HepG2 (cell line): Measurements from ENCODE around the gene HSD11B1. TPM values are rescaled to one million over a fixed set of nuclear protein-coding genes. Genes with fewer than 3 reads are reported as not detected.

ENCODE experiments used
- AHDC1 ChIP-seq: sonication (generic); formaldehyde crosslinking; IDR thresholded peaks from 2 replicates; pipeline ENCODE4 v1.5.1; 2020; ENCODE audit warnings: mild to moderate bottlenecking, missing genetic modification reagents, borderline replicate concordance
- ARHGAP35 ChIP-seq: sonication (generic); formaldehyde crosslinking; IDR thresholded peaks from 2 replicates; pipeline ENCODE4 v1.9.0; 2022; ENCODE audit warnings: mild to moderate bottlenecking, inconsistent platforms, moderate library complexity, missing genetic modification reagents, borderline replicate concordance
- BORCS8-MEF2B ChIP-seq: sonication (generic); formaldehyde crosslinking; IDR thresholded peaks from 2 replicates; pipeline ENCODE4 v1.8.0; 2022; ENCODE audit warnings: mild to moderate bottlenecking, missing genetic modification reagents
- CAMTA2 ChIP-seq: sonication (generic); formaldehyde crosslinking; IDR thresholded peaks from 2 replicates; pipeline ENCODE4 v1.4.0; 2020; ENCODE audit warnings: mild to moderate bottlenecking, missing genetic modification reagents, borderline replicate concordance
- DRAP1 ChIP-seq: IDR thresholded peaks from 2 replicates; pipeline ENCODE4 v1.6.1; 2016; ENCODE audit warnings: missing genetic modification reagents, missing compliant biosample characterization
- EEA1 ChIP-seq: sonication (generic); formaldehyde crosslinking; IDR thresholded peaks from 2 replicates; pipeline ENCODE4 v1.5.1; 2020; ENCODE audit warnings: mild to moderate bottlenecking, missing genetic modification reagents, borderline replicate concordance
- HIVEP1 ChIP-seq: sonication (generic); formaldehyde crosslinking; IDR thresholded peaks from 2 replicates; pipeline ENCODE4 v1.4.0; 2020; ENCODE audit warnings: mild to moderate bottlenecking, missing genetic modification reagents
- MTF2 ChIP-seq: sonication (generic); formaldehyde crosslinking; IDR thresholded peaks from 2 replicates; pipeline ENCODE4 v1.5.0; 2020; ENCODE audit warnings: missing genetic modification reagents, borderline replicate concordance
- PRMT3 ChIP-seq: sonication (generic); formaldehyde crosslinking; IDR thresholded peaks from 2 replicates; pipeline ENCODE4 v1.8.1; 2022; ENCODE audit warnings: low read depth, mild to moderate bottlenecking, moderate library complexity, missing genetic modification reagents, borderline replicate concordance
- RFXANK ChIP-seq: IDR thresholded peaks from 2 replicates; pipeline ENCODE4 v1.6.1; 2016
- RXRA ChIP-seq: sonication (generic); formaldehyde crosslinking; IDR thresholded peaks from 2 replicates; pipeline ENCODE4 v1.5.1; 2020; ENCODE audit warnings: missing genetic modification reagents
- SOX13 ChIP-seq, 3 experiments: fragments of 450-650 bp in 1 of 3; sonication (generic) in 1 of 3; formaldehyde crosslinking in 1 of 3; IDR thresholded peaks in 2 of 3; conservative IDR thresholded peaks in 1 of 3; 2 replicates each; pipeline versions ENCODE4 v1.5.0 to v1.6.1; 2016 to 2020; ENCODE audit warnings: antibody characterized with exemption in 1 of 3, mild to moderate bottlenecking in 1 of 3, missing compliant biosample characterization in 1 of 3, missing genetic modification reagents in 1 of 3, moderate library complexity in 1 of 3
- SSRP1 ChIP-seq: IDR thresholded peaks from 2 replicates; pipeline ENCODE4 v1.6.1; 2016; ENCODE audit warnings: control low read depth
- SUZ12 ChIP-seq: fragments of 150-350 bp; IDR thresholded peaks from 2 replicates; pipeline ENCODE4 v1.6.1; 2014; ENCODE audit warnings: low read depth, low read length
- ZNF367 ChIP-seq: sonication (generic); formaldehyde crosslinking; IDR thresholded peaks from 2 replicates; pipeline ENCODE4 v1.4.0; 2020; ENCODE audit warnings: missing genetic modification reagents, borderline replicate concordance
- ZNF562 ChIP-seq: sonication (generic); formaldehyde crosslinking; IDR thresholded peaks from 2 replicates; pipeline ENCODE4 v1.8.0; 2022; ENCODE audit warnings: missing genetic modification reagents, borderline replicate concordance
- ZNF768 ChIP-seq: sonication (generic); formaldehyde crosslinking; IDR thresholded peaks from 2 replicates; pipeline ENCODE4 v1.4.0; 2020; ENCODE audit warnings: missing genetic modification reagents
- polyA plus RNA-seq, 8 experiments: library from polyadenylated mRNA; depleted of rRNA in 3 of 8; stranded (reverse) in 7 of 8; unstranded in 1 of 8; fragments of >200 nt; fragmentation: Illumina TruSeq in 4 of 8; extraction: Trizol in 4 of 8; gene quantifications; 2 replicates each; pipeline versions ENCODE4 v1.2.1 to v1.2.3, GENCODE V29; 2011 to 2016; ENCODE audit warnings: low read depth in 4 of 8, missing spikeins in 1 of 8, mixed read lengths in 1 of 8; ENCODE audit not compliant: insufficient read depth in 1 of 8
- total RNA-seq, 5 experiments: library from RNA; depleted of rRNA; stranded (reverse); fragments of >200 nt; fragmentation: Illumina TruSeq; extraction: Trizol; gene quantifications; 2 replicates each; pipeline ENCODE4 v1.2.3, GENCODE V29; 2016; ENCODE audit warnings: low read depth in 1 of 5
- TF ChIP-seq, protein P1 (sequence below): sonication (generic); formaldehyde crosslinking; IDR thresholded peaks from 2 replicates; pipeline ENCODE4 v1.4.0; 2020; ENCODE audit warnings: low read depth, mild to moderate bottlenecking, missing genetic modification reagents
- TF ChIP-seq, protein P2 (sequence below): sonication (generic); formaldehyde crosslinking; IDR thresholded peaks from 2 replicates; pipeline ENCODE4 v1.8.1; 2023; ENCODE audit warnings: mild to moderate bottlenecking, moderate library complexity, missing genetic modification reagents
- TF ChIP-seq, protein P3 (sequence below): sonication (generic); formaldehyde crosslinking; IDR thresholded peaks from 2 replicates; pipeline ENCODE4 v1.5.0; 2020; ENCODE audit warnings: missing genetic modification reagents

HSD11B1 gene
- total and polyA plus RNA-seq, 2 of the 13 experiments (the other 11 are each of a cell fraction or from before 2014, with no cell fraction given), result not detected

DNA sequence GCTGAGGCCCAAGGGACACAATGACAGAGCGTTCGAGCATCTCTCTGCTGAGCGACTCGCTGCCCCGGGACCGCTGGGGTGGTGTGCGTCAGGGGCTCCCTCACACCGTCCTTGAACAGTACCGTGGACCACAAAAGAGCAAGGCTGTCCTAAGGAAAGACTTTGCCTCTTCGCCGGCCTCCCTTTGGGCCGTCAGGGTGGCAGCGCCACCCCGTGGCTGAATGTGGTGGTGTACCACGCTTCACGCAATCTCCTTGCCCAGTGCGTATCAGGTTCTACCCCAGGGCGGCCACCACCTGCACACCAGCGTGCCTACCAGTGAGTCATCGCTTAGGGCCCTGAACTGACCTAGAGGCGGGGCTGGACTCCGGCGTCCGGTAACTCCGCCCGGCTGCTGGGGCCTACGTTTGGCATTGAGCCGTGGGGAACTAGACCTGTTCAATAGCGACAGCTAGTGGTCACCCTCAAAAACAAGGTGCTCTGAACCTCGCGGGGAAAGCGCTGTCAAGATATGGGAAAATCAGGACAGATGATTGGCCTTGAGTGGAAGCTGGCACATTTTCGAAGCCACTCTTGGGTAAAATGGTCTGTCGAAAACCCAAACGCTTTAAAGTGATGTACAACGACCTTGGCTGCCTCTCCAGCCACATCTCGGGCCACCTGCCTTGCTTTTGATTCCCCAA lies 43.1 kb downstream of the HSD11B1 start (continued):
- TF ChIP-seq AHDC1 (CRISPR knock-in tag) (no peak), PRMT3 (CRISPR knock-in tag) (no peak), DRAP1 (CRISPR knock-in tag) (no peak), SUZ12 (no peak), RFXANK (CRISPR knock-in tag) (no peak), ZNF367 (CRISPR knock-in tag) (no peak), SOX13 (IDR thresholded peaks at IDR 0.05) (no peak), SOX13 (CRISPR knock-in tag; conservative IDR thresholded peaks at IDR 0.05 in 1 of 2, IDR thresholded peaks at IDR 0.05 in 1 of 2) (no peak; a peak in 1 of 4 replicates), RXRA (CRISPR knock-in tag) (peak; percentile 70; the same call in 1 of the 2 replicates), MTF2 (CRISPR knock-in tag) (0 out of 2 replicates have a peak, but pooled peaks have one; percentile 59), ZNF562 (CRISPR knock-in tag) (no peak), SSRP1 (CRISPR knock-in tag) (no peak), ARHGAP35 (no peak; the same call in 1 of the 2 replicates), CAMTA2 (CRISPR knock-in tag) (no peak), EEA1 (CRISPR knock-in tag) (no peak), BORCS8-MEF2B (CRISPR knock-in tag) (no peak), HIVEP1 (CRISPR knock-in tag) (no peak), ZNF768 (CRISPR knock-in tag) (peak; percentile 31; the same call in 1 of the 2 replicates)
- TF ChIP-seq, protein P1, sequence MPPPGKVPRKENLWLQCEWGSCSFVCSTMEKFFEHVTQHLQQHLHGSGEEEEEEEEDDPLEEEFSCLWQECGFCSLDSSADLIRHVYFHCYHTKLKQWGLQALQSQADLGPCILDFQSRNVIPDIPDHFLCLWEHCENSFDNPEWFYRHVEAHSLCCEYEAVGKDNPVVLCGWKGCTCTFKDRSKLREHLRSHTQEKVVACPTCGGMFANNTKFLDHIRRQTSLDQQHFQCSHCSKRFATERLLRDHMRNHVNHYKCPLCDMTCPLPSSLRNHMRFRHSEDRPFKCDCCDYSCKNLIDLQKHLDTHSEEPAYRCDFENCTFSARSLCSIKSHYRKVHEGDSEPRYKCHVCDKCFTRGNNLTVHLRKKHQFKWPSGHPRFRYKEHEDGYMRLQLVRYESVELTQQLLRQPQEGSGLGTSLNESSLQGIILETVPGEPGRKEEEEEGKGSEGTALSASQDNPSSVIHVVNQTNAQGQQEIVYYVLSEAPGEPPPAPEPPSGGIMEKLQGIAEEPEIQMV (CRISPR knock-in tag), result peak; percentile 89; the same call in 1 of the 2 replicates
- TF ChIP-seq, protein P2, sequence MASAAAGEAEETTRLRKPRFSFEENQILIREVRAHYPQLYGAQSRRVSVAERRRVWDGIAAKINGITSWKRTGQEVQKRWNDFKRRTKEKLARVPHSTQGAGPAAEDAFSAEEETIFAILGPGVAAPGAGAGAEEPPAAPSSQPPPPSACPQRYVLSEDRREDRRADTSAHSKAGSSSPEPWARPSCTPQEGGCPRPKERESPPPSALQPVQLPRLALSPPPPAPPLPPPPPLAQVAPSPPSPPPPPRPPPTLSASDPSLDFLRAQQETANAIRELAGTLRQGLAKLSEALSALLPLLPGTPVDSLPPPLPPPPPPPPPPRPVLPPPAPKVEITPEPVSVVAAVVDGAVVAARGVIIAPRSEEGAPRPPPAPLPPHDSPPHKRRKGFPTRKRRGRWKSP (CRISPR knock-in tag), result no peak
- TF ChIP-seq, protein P3, sequence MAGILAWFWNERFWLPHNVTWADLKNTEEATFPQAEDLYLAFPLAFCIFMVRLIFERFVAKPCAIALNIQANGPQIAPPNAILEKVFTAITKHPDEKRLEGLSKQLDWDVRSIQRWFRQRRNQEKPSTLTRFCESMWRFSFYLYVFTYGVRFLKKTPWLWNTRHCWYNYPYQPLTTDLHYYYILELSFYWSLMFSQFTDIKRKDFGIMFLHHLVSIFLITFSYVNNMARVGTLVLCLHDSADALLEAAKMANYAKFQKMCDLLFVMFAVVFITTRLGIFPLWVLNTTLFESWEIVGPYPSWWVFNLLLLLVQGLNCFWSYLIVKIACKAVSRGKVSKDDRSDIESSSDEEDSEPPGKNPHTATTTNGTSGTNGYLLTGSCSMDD (CRISPR knock-in tag), result no peak
